GM19351 (cell line): ENCODE measurements around the gene ADAM12.
A peak's percentile ranks its signal among the peaks of the same experiment; 100 is the strongest.
"Not testable (repeated sequence)": the region's sequence is repeated elsewhere in the genome, so short reads cannot be mapped to it uniquely, and the experiment has no call there.

Experiments
- ATAC-seq: cut with Tn5 transposase; IDR thresholded peaks from one replicate; pipeline ENCODE4 v1.9.1; 2021; ENCODE audit warnings: mild to moderate bottlenecking, moderate library complexity; ENCODE audit not compliant: unreplicated experiment

The ADAM12 gene

GRCh38 chr10:125995726-125996304, 392.5 kb downstream of the ADAM12 start:
- ATAC-seq: no peak

- no peak for ATAC-seq
Measured at GRCh38 chr10:125994601-125995000, 393.7 kb downstream of the ADAM12 start.

GRCh38 chr10:125992254-125992653, 396.0 kb downstream of the ADAM12 start:
- no peak for ATAC-seq

- ATAC-seq: no peak
Measured at GRCh38 chr10:125991392-125991791, 396.9 kb downstream of the ADAM12 start.

- ATAC-seq: no peak
Measured at GRCh38 chr10:125990974-125991373, 397.3 kb downstream of the ADAM12 start.

GRCh38 chr10:125989791-125990190, 398.5 kb downstream of the ADAM12 start:
- ATAC-seq: no peak

GRCh38 chr10:125985557-125986240, 402.6 kb downstream of the ADAM12 start:
- no peak for ATAC-seq

- ATAC-seq: no peak
Measured at GRCh38 chr10:125984865-125985495, 403.3 kb downstream of the ADAM12 start.

- no peak for ATAC-seq
Measured at GRCh38 chr10:125984346-125984745, 403.9 kb downstream of the ADAM12 start.

GRCh38 chr10:125983656-125984055, 404.6 kb downstream of the ADAM12 start:
- ATAC-seq: no peak

- no peak for ATAC-seq
Measured at GRCh38 chr10:125983161-125983560, 405.1 kb downstream of the ADAM12 start.

- peak; percentile 80 for ATAC-seq
Measured at GRCh38 chr10:125982260-125982948, 405.9 kb downstream of the ADAM12 start.

GRCh38 chr10:125980521-125981035, 407.7 kb downstream of the ADAM12 start:
- no peak for ATAC-seq

- no peak for ATAC-seq
Measured at GRCh38 chr10:125979976-125980375, 408.3 kb downstream of the ADAM12 start.

- peak; percentile 73 for ATAC-seq
Measured at GRCh38 chr10:125976960-125977605, 411.2 kb downstream of the ADAM12 start.

GRCh38 chr10:125970077-125970630, 418.1 kb downstream of the ADAM12 start:
- ATAC-seq: not testable (repeated sequence)

GRCh38 chr10:125967533-125967932, 420.7 kb downstream of the ADAM12 start:
- no peak for ATAC-seq

GRCh38 chr10:125964558-125964957, 423.7 kb downstream of the ADAM12 start:
- ATAC-seq: no peak
